GM10847 (cell line): ENCODE results near the gene OSBPL2.

ENCODE experiments used
- POLR2A ChIP-seq: IDR thresholded peaks from 2 replicates; pipeline ENCODE4 v1.6.1; 2011; ENCODE audit not compliant: insufficient read length; ENCODE audit errors: extremely low read depth

The OSBPL2 gene

GRCh38 chr20:62224113-62224855 lies 14.0 kb upstream of the OSBPL2 start:
- TF ChIP-seq POLR2A = no peak

- no peak for TF ChIP-seq POLR2A
Observed at GRCh38 chr20:62225026-62225425, 13.3 kb upstream of the OSBPL2 start.

GRCh38 chr20:62225820-62226635 lies 12.3 kb upstream of the OSBPL2 start:
- TF ChIP-seq POLR2A = no peak

DNA sequence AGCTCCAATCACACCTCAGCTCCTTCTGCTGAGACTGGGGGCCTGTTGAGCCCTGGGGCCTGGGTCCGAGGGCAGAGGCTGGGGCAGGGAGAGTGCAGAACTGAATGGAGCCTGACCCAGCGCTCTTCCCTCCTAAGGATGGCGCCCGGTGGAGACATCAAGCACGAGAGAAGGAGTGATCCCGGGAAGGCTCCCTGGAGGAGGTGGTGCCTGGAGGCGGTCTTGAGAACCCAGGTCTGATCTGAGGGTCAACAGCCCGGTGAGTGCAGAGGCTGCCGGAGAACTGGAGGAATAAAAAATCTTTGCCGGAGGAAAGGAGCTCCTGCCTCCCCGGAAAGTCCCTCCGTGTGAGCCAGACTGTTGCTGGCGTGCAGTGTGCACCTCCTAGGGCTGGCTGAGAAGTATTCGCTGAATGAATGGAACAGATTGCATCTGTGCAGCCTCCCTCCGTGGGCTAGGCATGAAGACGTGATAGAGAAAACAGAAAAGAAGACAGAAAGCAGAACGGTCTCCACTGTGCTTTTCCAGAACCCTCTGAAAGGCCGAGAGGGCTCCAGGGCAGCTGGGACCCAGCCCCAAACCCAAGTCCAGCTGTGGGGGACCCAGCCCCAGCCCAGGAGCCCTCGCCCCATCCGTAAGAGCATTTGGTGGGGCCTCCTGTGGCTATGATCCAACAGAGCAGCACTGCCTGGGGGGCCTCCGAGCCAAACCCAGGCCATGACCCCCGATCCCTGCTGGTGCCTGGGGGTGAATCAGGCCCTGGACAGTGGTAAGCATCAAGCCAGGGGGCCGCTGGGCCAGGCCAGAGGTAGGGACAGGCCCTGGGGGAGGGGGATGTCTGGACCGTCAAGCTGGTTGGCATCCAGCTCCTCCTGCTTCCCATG lies 11.4 kb upstream of the OSBPL2 start:
- TF ChIP-seq POLR2A = no peak

- no peak for TF ChIP-seq POLR2A
Observed at GRCh38 chr20:62227591-62227976, 10.7 kb upstream of the OSBPL2 start.

GRCh38 chr20:62227977-62228958 lies 10.1 kb upstream of the OSBPL2 start:
- TF ChIP-seq POLR2A = no peak

GRCh38 chr20:62228982-62229545 lies 9.3 kb upstream of the OSBPL2 start:
- no peak for TF ChIP-seq POLR2A

DNA sequence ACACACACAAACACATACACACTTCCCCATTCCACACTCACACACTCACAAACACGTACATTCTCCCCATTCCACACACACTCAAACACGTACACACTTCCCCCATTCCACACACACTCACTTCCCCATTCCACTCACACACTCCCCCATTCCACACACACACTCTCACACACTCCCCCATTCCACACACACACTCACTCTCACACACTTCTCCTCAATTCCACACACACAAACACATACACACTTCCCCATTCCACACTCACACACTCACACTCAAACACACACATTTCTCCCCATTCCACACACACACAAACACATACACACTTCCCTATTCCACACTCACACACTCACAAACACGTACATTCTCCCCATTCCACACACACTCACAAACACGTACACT lies 8.7 kb upstream of the OSBPL2 start:
- TF ChIP-seq POLR2A = no peak

DNA sequence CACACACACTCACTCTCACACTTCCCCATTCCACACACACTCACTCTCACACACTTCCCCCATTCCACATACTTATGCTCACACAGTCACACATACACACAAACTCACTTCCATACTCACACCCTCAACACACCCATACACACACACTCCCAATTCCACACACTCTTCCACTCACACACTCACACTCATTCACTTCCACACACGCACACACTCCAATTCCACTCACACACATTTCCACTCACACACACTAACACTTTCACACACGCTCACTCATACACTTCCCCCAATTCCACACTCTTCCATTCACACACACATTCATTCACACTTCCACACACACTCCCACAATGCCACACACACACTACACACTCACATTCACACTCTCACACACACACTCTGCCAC lies 8.0 kb upstream of the OSBPL2 start:
- TF ChIP-seq POLR2A = no peak

- TF ChIP-seq POLR2A = no peak
Observed at GRCh38 chr20:62230696-62231095, 7.6 kb upstream of the OSBPL2 start.

GRCh38 chr20:62231292-62231691 lies 7.0 kb upstream of the OSBPL2 start:
- no peak for TF ChIP-seq POLR2A

GRCh38 chr20:62232194-62232593 lies 6.1 kb upstream of the OSBPL2 start:
- TF ChIP-seq POLR2A = no peak

- TF ChIP-seq POLR2A = no peak
Observed at GRCh38 chr20:62232770-62233645, 5.3 kb upstream of the OSBPL2 start.
